ENCODE data around the gene ARX. TPM values are rescaled to one million over a fixed set of nuclear protein-coding genes. Genes with fewer than 3 reads are reported as not detected.
A peak's percentile ranks its signal among the peaks of the same experiment; 100 is the strongest.

ARX gene
- total RNA-seq, 3 donors from 2014 or later = 0.13 to 1.0 (median 0.63) TPM

- no peak for TF ChIP-seq CTCF (IDR thresholded peaks at IDR 0.05)
- ATAC-seq (no peak), DNase-seq (no peak)
- intact Hi-C loops (cut with DNase I, micrococcal nuclease) = no loop called here
- no peaks in the 10 kb centered on the region for H3K4me1 ChIP-seq (ENCODE audit: low read depth)
- H3K4me3 ChIP-seq = no peak overlapping the region
- H3K36me3 ChIP-seq (ENCODE audit: low read depth) = no peaks in the 10 kb centered on the region
- no peaks in the 10 kb centered on the region for H3K9me3 ChIP-seq
Observed at GRCh38 chrX:25011589-25012432, 4.0 kb downstream of the ARX start.

GRCh38 chrX:25010784-25011588 lies 4.8 kb downstream of the ARX start:
- no peaks in the 10 kb centered on the region for H3K9me3 ChIP-seq
- no peak for ATAC-seq
- no peaks in the 10 kb centered on the region for H3K4me1 ChIP-seq (ENCODE audit: low read depth)
- no peak overlapping the region for H3K4me3 ChIP-seq
- no peak for DNase-seq
- intact Hi-C loops (cut with DNase I, micrococcal nuclease) = no loop called here
- TF ChIP-seq CTCF (IDR thresholded peaks at IDR 0.05) = no peak
- H3K36me3 ChIP-seq (ENCODE audit: low read depth) = no peaks in the 10 kb centered on the region

- H3K9me3 ChIP-seq = no peaks in the 10 kb centered on the region
- ATAC-seq (no peak), DNase-seq (no peak)
- H3K4me1 ChIP-seq (ENCODE audit: low read depth) = peaks cover 3% of the 10 kb centered on the region
- no peak for TF ChIP-seq CTCF (IDR thresholded peaks at IDR 0.05)
- intact Hi-C loops (cut with DNase I, micrococcal nuclease) = no loop called here
- H3K4me3 ChIP-seq = no peak overlapping the region
- H3K36me3 ChIP-seq (ENCODE audit: low read depth) = no peaks in the 10 kb centered on the region
Observed at GRCh38 chrX:25009407-25009806, 6.4 kb downstream of the ARX start.

- H3K4me1 ChIP-seq (ENCODE audit: low read depth) = peaks cover 3% of the 10 kb centered on the region
- H3K4me3 ChIP-seq = no peak overlapping the region
- no peaks in the 10 kb centered on the region for H3K36me3 ChIP-seq (ENCODE audit: low read depth)
- intact Hi-C loops (cut with DNase I, micrococcal nuclease) = no loop called here
- H3K9me3 ChIP-seq = no peaks in the 10 kb centered on the region
- ATAC-seq (peak; percentile 25), DNase-seq (no peak)
- no peak for TF ChIP-seq CTCF (IDR thresholded peaks at IDR 0.05)
Observed at GRCh38 chrX:25007059-25008053, 8.4 kb downstream of the ARX start.

GRCh38 chrX:25006586-25007058 lies 9.1 kb downstream of the ARX start:
- ATAC-seq = no peak
- Histone ChIP-seq H3K36me3 (ENCODE audit: low read depth) (no peaks in the 10 kb centered on the region), H3K9me3 (no peaks in the 10 kb centered on the region), H3K4me1 (ENCODE audit: low read depth) (peaks cover 3% of the 10 kb centered on the region), H3K4me3 (no peak overlapping the region)
- intact Hi-C loops (cut with DNase I, micrococcal nuclease) = no loop called here
- no peak for DNase-seq
- no peak for TF ChIP-seq CTCF (IDR thresholded peaks at IDR 0.05)
